Measurements from ENCODE around the gene STX18.

- TF ChIP-seq CTCF (IDR thresholded peaks at IDR 0.05) (no peak), POLR2A (IDR thresholded peaks at IDR 0.05) (no peak)
These were observed 47.0 kb downstream of the STX18 start for GRCh38 chr4:4494882-4495281.

All from right lobe of liver (tissue), 4 donors.